A549 (cell line): ENCODE data around the gene PCDH20. TPM values are rescaled to one million over a fixed set of nuclear protein-coding genes. Genes with fewer than 3 reads are reported as not detected.
"Not testable (repeated sequence)": the region's sequence is repeated elsewhere in the genome, so short reads cannot be mapped to it uniquely, and the experiment has no call there.

Source experiments
- ATAC-seq, 2 experiments: fragments of 200-7000 bp in 1 of 2; fragments of >200 bp in 1 of 2; cut with Nextera tagmentation in 1 of 2; cut with Tn5 transposase in 1 of 2; 3 replicates each; pipeline versions ENCODE4 v1.8.0 to v1.9.1; 2018 to 2020; ENCODE audit warnings: mild to moderate bottlenecking in 1 of 2, moderate library complexity in 1 of 2
- CTCF ChIA-PET: fragments of 300-600 bp; sonication (Branson Sonifier 250); formaldehyde crosslinking; extraction: SDS; loops from one replicate; lab custom pipeline; 2021; ENCODE audit warnings: antibody characterized with exemption, inconsistent platforms; lab: Yijun Ruan, JAX
- POLR2A ChIA-PET: fragments of 350-600 bp; formaldehyde crosslinking; extraction: SDS; loops from one replicate; lab custom pipeline; 2021; ENCODE audit warnings: antibody characterized with exemption, inconsistent platforms; lab: Yijun Ruan, JAX
- DNase-seq, 2 experiments: peaks; one replicate each; pipeline versions ENCODE4 v3.0.0 to v3.0.0-alpha.2; 2011 to 2016; ENCODE audit warnings: low read depth in 1 of 2, low spot score in 1 of 2
- FAIRE-seq: peaks from 2 replicates; lab custom pipeline; 2011; peaks lifted over from hg19 to GRCh38; lab: Jason Lieb, UNC
- H3K27ac ChIP-seq, 2 experiments: fragments of >200 bp; sonication (Bioruptor Twin); formaldehyde crosslinking; 3 replicates each; pipeline ENCODE4 v1.5.1; 2016 to 2017
- H3K4me1 ChIP-seq: fragments of >200 bp; sonication (Bioruptor Twin); formaldehyde crosslinking; 3 replicates; pipeline ENCODE4 v1.6.1; 2016
- H3K4me2 ChIP-seq: fragments of >200 bp; sonication (Bioruptor Twin); formaldehyde crosslinking; 3 replicates; pipeline ENCODE4 v1.6.1; 2016
- H3K4me3 ChIP-seq: fragments of >200 bp; sonication (Bioruptor Twin); formaldehyde crosslinking; 3 replicates; pipeline ENCODE4 v1.5.1; 2016
- H3K9me3 ChIP-seq: fragments of >200 bp; sonication (Bioruptor Twin); formaldehyde crosslinking; 3 replicates; pipeline ENCODE4 v1.6.1; 2016
- BHLHE40 ChIP-seq: IDR thresholded peaks from 2 replicates; pipeline ENCODE4 v1.6.1; 2012; ENCODE audit warnings: low read depth, low read length, inconsistent platforms
- CBX2 ChIP-seq: fragments of 200-600 bp; sonication (generic); IDR thresholded peaks from 2 replicates; pipeline ENCODE4 v1.6.1; 2016; ENCODE audit warnings: low read depth, mild to moderate bottlenecking, borderline replicate concordance
- CBX8 ChIP-seq: fragments of 200-600 bp; sonication (generic); IDR thresholded peaks from 2 replicates; pipeline ENCODE4 v1.6.1; 2016
- FOXS1 ChIP-seq: fragments of 250-450 bp; sonication (Bioruptor Pico); IDR thresholded peaks from 2 replicates; pipeline ENCODE4 v1.5.0; 2020; ENCODE audit warnings: mild to moderate bottlenecking, moderate library complexity
- GATA3 ChIP-seq: IDR thresholded peaks from 2 replicates; pipeline ENCODE4 v1.6.1; 2012; ENCODE audit warnings: borderline replicate concordance
- HMGXB4 ChIP-seq: fragments of 250-450 bp; sonication (Bioruptor Pico); IDR thresholded peaks from 2 replicates; pipeline ENCODE4 v1.5.0; 2021; ENCODE audit warnings: mild to moderate bottlenecking, moderate library complexity, borderline replicate concordance
- KDM1A ChIP-seq: fragments of 200-600 bp; sonication (generic); IDR thresholded peaks from 2 replicates; pipeline ENCODE4 v1.6.1; 2016; ENCODE audit warnings: low read depth, mild to moderate bottlenecking
- MAZ ChIP-seq: fragments of 150-350 bp; IDR thresholded peaks from 2 replicates; pipeline ENCODE4 v1.6.1; 2014; ENCODE audit warnings: antibody characterized with exemption, low read depth, low read length, borderline replicate concordance
- MYC ChIP-seq: IDR thresholded peaks from 2 replicates; pipeline ENCODE4 v1.6.1; 2012; ENCODE audit warnings: mild to moderate bottlenecking, inconsistent platforms, low read length, improper control_type of control experiment, borderline replicate concordance
- NR3C1 ChIP-seq: fragments of >200 bp; sonication (Bioruptor Twin); formaldehyde crosslinking; IDR thresholded peaks from 3 replicates; pipeline ENCODE4 v1.6.1; 2017
- PHF8 ChIP-seq: fragments of 200-600 bp; sonication (generic); IDR thresholded peaks from 2 replicates; pipeline ENCODE4 v1.6.1; 2016; ENCODE audit warnings: low read depth, mild to moderate bottlenecking, antibody characterized with exemption, moderate library complexity, borderline replicate concordance
- POLR2A ChIP-seq: IDR thresholded peaks from 2 replicates; pipeline ENCODE4 v1.6.1; 2012; ENCODE audit warnings: mild to moderate bottlenecking, low read length
- RARB ChIP-seq: fragments of 250-450 bp; sonication (Bioruptor Pico); IDR thresholded peaks from 2 replicates; pipeline ENCODE4 v1.8.0; 2021; ENCODE audit warnings: mild to moderate bottlenecking, moderate library complexity
- REST ChIP-seq: fragments of 200-600 bp; sonication (generic); IDR thresholded peaks from 2 replicates; pipeline ENCODE4 v1.6.1; 2016; ENCODE audit warnings: antibody characterized with exemption, mild to moderate bottlenecking, moderate library complexity
- SMC3 ChIP-seq: fragments of >200 bp; sonication (Bioruptor Twin); formaldehyde crosslinking; IDR thresholded peaks from 3 replicates; pipeline ENCODE4 v1.6.1; 2018; ENCODE audit warnings: inconsistent platforms
- ZNF302 ChIP-seq: fragments of 250-450 bp; sonication (Bioruptor Pico); IDR thresholded peaks from 2 replicates; pipeline ENCODE4 v1.9.0; 2021; ENCODE audit warnings: inconsistent platforms, mild to moderate bottlenecking, moderate library complexity
- WGBS: methylation state at CpG from one replicate; pipeline ENCODE4 v1.1.6; 2017; ENCODE audit errors: missing lambda C conversion rate; 5-methylcytosine and 5-hydroxymethylcytosine counted together
- polyA plus RNA-seq, 4 experiments: library from polyadenylated mRNA; depleted of rRNA in 3 of 4; stranded (reverse); fragments of >200 nt; fragmentation: RNase III in 1 of 4; extraction: RNeasy Plus Mini Kit Qiagen cat#74134 plus additional on column Dnase treatment in 1 of 4; gene quantifications; 2 replicates in 3 of 4; 3 replicates in 1 of 4; pipeline ENCODE4 v1.2.3, GENCODE V29; 2011 to 2017
- TF ChIP-seq, protein P1 (sequence below): fragments of >200 bp; sonication (Bioruptor Twin); formaldehyde crosslinking; IDR thresholded peaks from 2 replicates; pipeline ENCODE4 v1.6.1; 2016

PCDH20 gene
- polyA plus RNA-seq, 2 of the 4 experiments (the other 2 are of a cell fraction), result 0.04 TPM; not detected in 1

GRCh38 chr13:61383111-61383510 lies 32.5 kb downstream of the PCDH20 start:
- DNase-seq (no peak), FAIRE-seq (no peak), ATAC-seq (no peak)
- Histone ChIP-seq H3K27ac (no peak overlapping the region), H3K4me1 (no peaks in the 10 kb centered on the region), H3K4me3 (no peak overlapping the region), H3K9me3 (no peaks in the 10 kb centered on the region), H3K4me2 (no peak overlapping the region)
- POLR2A ChIA-PET, result no interaction called here
- TF ChIP-seq BHLHE40 (no peak), PHF8 (no peak), NR3C1 (no peak), HMGXB4 (CRISPR knock-in tag) (no peak), GATA3 (no peak), CBX2 (no peak), SMC3 (no peak), KDM1A (no peak)
- CTCF ChIA-PET, result no interaction called here
- WGBS, result 3% methylated on average over 2 of the region's 2 CpGs

GRCh38 chr13:61370520-61370919 lies 45.1 kb downstream of the PCDH20 start:
- H3K4me2 ChIP-seq, result no peak overlapping the region
- TF ChIP-seq REST (no peak), SMC3 (no peak), ZNF302 (CRISPR knock-in tag) (no peak), CBX8 (no peak), FOXS1 (no peak), RARB (CRISPR knock-in tag) (no peak), NR3C1 (no peak), KDM1A (no peak), MAZ (no peak), POLR2A (no peak), MYC (no peak)
- TF ChIP-seq, protein P1, sequence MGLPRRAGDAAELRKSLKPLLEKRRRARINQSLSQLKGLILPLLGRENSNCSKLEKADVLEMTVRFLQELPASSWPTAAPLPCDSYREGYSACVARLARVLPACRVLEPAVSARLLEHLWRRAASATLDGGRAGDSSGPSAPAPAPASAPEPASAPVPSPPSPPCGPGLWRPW, result no peak
- TF ChIP-seq, all 56 proteins: peak for 0
- CTCF ChIA-PET, result no interaction called here
- no peak for DNase-seq
- no peak overlapping the region for H3K4me3 ChIP-seq
- FAIRE-seq, result no peak
- H3K4me1 ChIP-seq, result no peaks in the 10 kb centered on the region
- POLR2A ChIA-PET, result no interaction called here
- ATAC-seq, result no peak
- 2% methylated on average over 3 of the region's 3 CpGs for WGBS
- H3K9me3 ChIP-seq, result no peaks in the 10 kb centered on the region
- H3K27ac ChIP-seq, result no peak overlapping the region

GRCh38 chr13:61364690-61365089 lies 51.0 kb downstream of the PCDH20 start:
- FAIRE-seq, CTCF ChIA-PET, DNase-seq, H3K27ac ChIP-seq, H3K4me3 ChIP-seq, H3K9me3 ChIP-seq, POLR2A ChIA-PET, ATAC-seq, H3K4me1 ChIP-seq, H3K4me2 ChIP-seq: not testable (repeated sequence)
- WGBS, result 8% methylated on average over 2 of the region's 5 CpGs
